Activated CD8-positive, alpha-beta T cell treated with anti-CD3 and anti-CD28 coated beads, Interleukin-2, amount 10 ng/mL, durations not matched to agents 7 days and 5 days (primary cell): Measurements from ENCODE around the gene CNBD2. TPM values are rescaled to one million over a fixed set of nuclear protein-coding genes. Genes with fewer than 3 reads are reported as not detected.
"Not testable (repeated sequence)": the region's sequence is repeated elsewhere in the genome, so short reads cannot be mapped to it uniquely, and the experiment has no call there.

Experiments
- ATAC-seq: fragments of 150-1000 bp; cut with Tn5 transposase; one replicate; pipeline ENCODE4 v1.10.0; 2021; ENCODE audit warnings: moderate library complexity
- CTCF ChIA-PET: fragments of 350-600 bp; sonication (Branson Sonifier 250); formaldehyde crosslinking; loops from one replicate; lab custom pipeline; 2021; ENCODE audit warnings: antibody characterized with exemption; lab: Charles Lee
- POLR2A ChIA-PET: fragments of 350-600 bp; sonication (Branson Sonifier 250); formaldehyde crosslinking; loops from one replicate; lab custom pipeline; 2021; ENCODE audit warnings: antibody characterized with exemption; lab: Charles Lee
- DNase-seq: peaks from one replicate; pipeline ENCODE4 v3.0.0-alpha.2; 2020
- H3K27ac Mint-ChIP-seq: one replicate; pipeline ENCODE4 v1.8.0; 2021; ENCODE audit warnings: mild to moderate bottlenecking, mixed read lengths
- H3K27me3 Mint-ChIP-seq: one replicate; pipeline ENCODE4 v1.8.0; 2021; ENCODE audit warnings: low read depth, mixed read lengths
- H3K36me3 Mint-ChIP-seq: one replicate; pipeline ENCODE4 v1.8.0; 2021; ENCODE audit warnings: low read depth, mixed read lengths
- H3K4me1 Mint-ChIP-seq: one replicate; pipeline ENCODE4 v1.8.0; 2021; ENCODE audit warnings: low read depth, mixed read lengths
- H3K4me3 Mint-ChIP-seq: one replicate; pipeline ENCODE4 v1.8.0; 2021; ENCODE audit warnings: mild to moderate bottlenecking, mixed read lengths
- H3K9me3 Mint-ChIP-seq: one replicate; pipeline ENCODE4 v1.8.0; 2022; ENCODE audit warnings: mixed read lengths; ENCODE audit not compliant: insufficient read depth
- total RNA-seq, 2 experiments: library from RNA; stranded (reverse); gene quantifications; one replicate each; pipeline ENCODE4 v1.2.3, GENCODE V29; 2021

CNBD2 gene
- total RNA-seq, 2 experiments from 2014 or later = 4.9 to 6.1 TPM

DNA sequence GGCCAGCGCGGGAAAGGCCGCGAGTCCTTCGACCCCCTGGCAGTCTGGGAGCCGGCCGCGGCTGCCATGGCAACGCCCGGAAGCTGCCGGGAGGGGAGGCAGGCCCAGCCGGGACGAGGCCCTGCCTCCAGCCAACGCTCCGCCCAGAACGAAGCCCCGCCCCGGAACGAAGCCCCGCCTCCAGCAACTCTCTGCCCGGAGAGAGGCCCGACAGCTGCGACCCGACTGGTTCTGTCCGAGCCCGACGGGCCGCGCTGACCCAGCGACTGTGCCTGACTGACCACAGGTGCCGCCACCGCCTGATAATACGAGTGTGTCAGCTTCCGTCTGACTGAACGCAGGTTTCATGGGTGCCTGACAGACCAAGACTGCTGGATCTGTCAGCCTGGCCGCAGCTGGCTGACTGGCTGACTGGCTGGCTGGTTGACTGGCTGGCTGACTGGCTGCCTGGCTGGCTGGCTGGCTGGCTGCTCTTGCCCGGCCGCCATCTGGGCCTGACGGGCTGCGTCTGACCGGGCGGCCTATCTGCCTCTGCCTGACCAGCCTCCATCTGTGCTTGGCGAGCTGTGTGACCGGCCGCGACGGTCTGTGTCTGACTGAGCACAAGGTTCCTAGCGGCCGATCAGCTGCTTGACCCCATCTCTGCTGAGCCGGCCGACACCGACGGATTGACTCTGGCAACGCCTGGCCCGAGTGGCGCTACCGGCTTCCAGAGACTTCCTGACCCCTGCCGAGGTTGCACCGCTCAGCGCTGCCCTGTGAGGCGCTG, 96.5 kb downstream of the CNBD2 start:
- Mint-ChIP-seq H3K36me3 (no peaks in the 10 kb centered on the region), H3K4me1 (peaks cover 11% of the 10 kb centered on the region), H3K9me3 (no peaks in the 10 kb centered on the region), H3K27ac (peak overlapping the region; percentile 55), H3K4me3 (peak overlapping the region; percentile 80), H3K27me3 (peaks cover 12% of the 10 kb centered on the region)
- peak; percentile 93 for DNase-seq
- peak; percentile 96 for ATAC-seq
- ChIA-PET POLR2A (interaction anchor here (0.6 to 1.5 kb wide), 2 partner anchors 13 to 111 kb away, joined by 3 to 9 read pairs; partner anchors contain the start of gene SCAND1), CTCF (interaction anchor here (0.9 to 1.8 kb wide), 5 partner anchors 31 to 91 kb away, joined by 3 to 8 read pairs (median 3); no protein-coding TSS in a partner anchor)

DNA sequence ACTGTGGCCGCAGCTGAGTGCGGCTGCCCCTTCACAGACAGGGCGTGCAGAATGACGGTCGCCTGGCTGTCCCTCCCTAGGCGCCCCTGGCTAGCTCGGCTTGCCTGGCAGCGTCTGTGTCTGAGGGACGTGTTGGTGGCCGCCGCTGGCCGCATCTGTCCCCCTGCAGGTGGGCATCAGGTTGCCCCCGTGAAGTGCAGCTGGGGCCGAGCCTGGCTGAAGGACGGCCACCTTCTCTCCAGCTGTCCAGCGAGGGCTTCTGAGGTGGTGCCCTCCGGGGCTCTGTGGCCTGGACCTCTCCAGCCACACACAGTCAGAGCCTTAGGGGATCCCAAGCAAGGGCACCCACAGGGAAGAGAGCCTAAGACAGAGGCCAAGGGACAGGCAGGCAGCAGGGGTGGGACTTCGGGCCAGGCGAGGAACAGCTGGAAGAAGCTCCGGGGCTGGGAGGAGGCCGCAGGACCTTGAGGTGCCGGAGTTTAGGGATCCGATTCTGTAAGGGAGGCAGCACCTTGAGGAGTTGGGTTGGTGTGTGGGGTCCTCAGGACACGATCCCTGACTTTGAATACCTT, 97.1 kb downstream of the CNBD2 start:
- H3K36me3 Mint-ChIP-seq = no peaks in the 10 kb centered on the region
- no peaks in the 10 kb centered on the region for H3K9me3 Mint-ChIP-seq
- H3K4me3 Mint-ChIP-seq = peak overlapping the region; percentile 80
- H3K4me1 Mint-ChIP-seq = peaks cover 11% of the 10 kb centered on the region
- DNase-seq (no peak), ATAC-seq (no peak)
- POLR2A ChIA-PET = interaction anchor here (0.6 to 1.5 kb wide), 2 partner anchors 14 to 111 kb away, joined by 3 to 9 read pairs; partner anchors contain the start of gene SCAND1
- H3K27me3 Mint-ChIP-seq = peaks cover 12% of the 10 kb centered on the region
- CTCF ChIA-PET = interaction anchor here (0.6 to 1.8 kb wide), 3 partner anchors 73 to 111 kb away, joined by 3 to 8 read pairs (median 7); partner anchors contain the start of gene SCAND1
- H3K27ac Mint-ChIP-seq = no peak overlapping the region

DNA sequence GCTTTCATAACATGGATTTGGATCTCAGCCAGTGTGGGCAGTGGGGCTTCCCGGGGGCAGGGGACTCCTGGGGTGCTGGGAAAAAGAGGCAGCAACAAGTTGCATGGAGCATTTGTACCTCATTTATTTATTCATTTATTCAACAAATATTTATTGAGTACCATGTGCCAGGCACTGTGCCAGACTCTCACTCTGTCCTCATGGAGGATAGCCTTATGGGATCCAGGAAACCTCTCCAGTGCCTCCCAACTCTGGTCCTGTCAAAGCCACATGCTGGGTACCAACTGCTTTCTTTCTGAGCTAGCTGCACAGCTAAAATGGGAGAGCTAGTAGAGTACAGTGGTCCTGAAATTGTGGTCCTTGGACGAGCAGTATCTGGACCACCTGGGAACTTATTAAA, 98.4 kb downstream of the CNBD2 start:
- DNase-seq (no peak), ATAC-seq (no peak)
- no peaks in the 10 kb centered on the region for H3K36me3 Mint-ChIP-seq
- ChIA-PET POLR2A (no interaction called here), CTCF (interaction anchor here (0.6 kb wide), 1 partner anchor 20 kb away, joined by 3 read pairs; no protein-coding TSS in a partner anchor)
- peaks cover 17% of the 10 kb centered on the region for H3K27me3 Mint-ChIP-seq
- no peak overlapping the region for H3K27ac Mint-ChIP-seq
- H3K4me3 Mint-ChIP-seq = no peak overlapping the region
- H3K9me3 Mint-ChIP-seq = no peaks in the 10 kb centered on the region
- peaks cover 11% of the 10 kb centered on the region for H3K4me1 Mint-ChIP-seq

DNA sequence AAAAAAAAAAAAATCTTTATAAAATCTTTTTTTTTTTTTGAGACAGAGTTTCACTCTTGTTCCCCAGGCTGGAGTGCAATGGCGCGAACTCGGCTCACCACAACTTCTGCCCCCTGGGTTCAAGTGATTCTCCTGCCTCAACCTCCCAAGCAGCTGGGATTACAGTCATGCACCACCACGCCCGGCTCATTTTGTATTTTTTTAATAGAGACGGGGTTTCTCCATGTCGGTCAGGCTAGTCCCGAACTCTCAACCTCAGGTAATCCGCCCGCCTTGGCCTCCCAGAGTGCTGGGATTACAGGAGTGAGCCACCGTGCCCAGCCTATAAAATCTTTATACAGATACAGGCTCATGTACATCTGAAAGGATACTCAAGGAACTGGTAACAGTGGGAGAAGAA, 100.1 kb downstream of the CNBD2 start:
- ATAC-seq, DNase-seq, H3K36me3 Mint-ChIP-seq, H3K9me3 Mint-ChIP-seq, CTCF ChIA-PET, H3K27ac Mint-ChIP-seq, H3K4me3 Mint-ChIP-seq: not testable (repeated sequence)
- H3K4me1 Mint-ChIP-seq = peaks cover 11% of the 10 kb centered on the region
- peaks cover 18% of the 10 kb centered on the region for H3K27me3 Mint-ChIP-seq
- POLR2A ChIA-PET = interaction anchor here (0.6 kb wide), 1 partner anchor 10 kb away, joined by 3 read pairs; no protein-coding TSS in a partner anchor

DNA sequence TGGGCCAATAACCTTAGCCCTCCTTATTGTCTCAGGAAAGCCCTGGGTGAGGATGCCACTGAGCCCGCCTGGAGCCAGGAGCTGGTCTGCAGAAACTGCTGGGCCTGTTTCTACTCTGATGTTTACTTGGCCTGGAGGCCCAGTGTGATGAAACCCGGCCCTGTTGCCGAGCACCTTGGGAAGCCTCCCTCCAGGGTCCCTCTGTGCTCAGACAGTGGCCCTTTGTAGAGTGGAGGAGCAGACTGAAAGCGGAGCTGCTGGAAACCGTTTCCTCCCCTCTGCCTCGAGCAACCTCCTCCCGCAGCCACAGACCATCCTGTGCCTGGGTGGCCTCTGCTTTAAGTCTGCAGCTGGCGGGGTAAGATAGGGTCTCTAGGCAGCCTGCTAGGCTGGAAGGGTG, 102.1 kb downstream of the CNBD2 start:
- ChIA-PET POLR2A (interaction anchor here (1.2 to 1.3 kb wide), 2 partner anchors 21 to 25 kb away, joined by 3 read pairs; no protein-coding TSS in a partner anchor), CTCF (interaction anchor here (1.3 to 2.6 kb wide), 3 partner anchors 15 to 117 kb away, joined by 3 to 8 read pairs (median 3); no protein-coding TSS in a partner anchor)
- Mint-ChIP-seq H3K27me3 (peaks cover 23% of the 10 kb centered on the region), H3K27ac (no peak overlapping the region), H3K9me3 (no peaks in the 10 kb centered on the region), H3K4me1 (no peaks in the 10 kb centered on the region), H3K4me3 (no peak overlapping the region), H3K36me3 (no peaks in the 10 kb centered on the region)
- no peak for DNase-seq
- ATAC-seq = peak; percentile 55

DNA sequence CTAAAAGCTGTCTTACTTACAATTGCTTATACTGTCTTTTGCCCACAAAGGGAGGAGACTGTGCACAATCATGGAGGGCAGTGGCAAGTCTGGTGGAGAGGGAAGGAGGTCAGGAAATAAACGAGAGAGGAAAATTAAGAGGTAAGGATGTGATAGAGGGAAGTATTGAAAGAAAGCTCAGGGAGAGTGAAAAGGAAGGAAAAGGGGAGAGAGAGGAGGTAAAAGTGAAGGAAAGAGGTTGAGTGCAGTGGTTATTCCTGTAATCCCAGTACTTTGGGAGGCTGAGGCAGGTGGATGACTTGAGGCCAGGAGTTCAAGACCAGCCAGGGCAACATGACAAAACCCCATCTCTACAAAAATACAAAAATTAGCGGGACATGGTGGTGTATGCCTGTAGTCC, 103.5 kb downstream of the CNBD2 start:
- POLR2A ChIA-PET = no interaction called here
- Mint-ChIP-seq H3K4me3 (no peak overlapping the region), H3K9me3 (no peaks in the 10 kb centered on the region)

DNA sequence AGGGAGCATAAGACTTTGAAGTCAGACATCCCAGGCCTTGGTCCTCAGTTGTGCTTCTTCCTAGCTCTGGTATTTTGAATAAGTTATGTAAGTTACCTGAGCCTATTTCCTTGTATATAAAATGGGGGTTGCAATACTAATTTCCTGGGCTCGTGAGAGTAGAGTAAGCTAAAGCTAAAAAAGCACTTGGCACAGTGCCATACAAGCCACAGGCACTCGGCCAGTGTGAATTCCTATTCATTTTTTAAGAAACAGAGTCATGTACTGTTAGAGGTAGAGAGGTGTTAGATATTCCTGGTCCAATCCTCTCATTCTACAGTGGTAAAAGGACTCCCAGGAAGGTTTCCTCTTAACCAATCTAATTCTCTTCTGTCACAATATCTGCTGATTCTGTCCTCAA, 106.6 kb downstream of the CNBD2 start:
- no peak overlapping the region for H3K27ac Mint-ChIP-seq
- H3K27me3 Mint-ChIP-seq = peaks cover 31% of the 10 kb centered on the region
- no peak overlapping the region for H3K4me3 Mint-ChIP-seq
- DNase-seq (no peak), ATAC-seq (no peak)
- H3K9me3 Mint-ChIP-seq = no peaks in the 10 kb centered on the region
- H3K36me3 Mint-ChIP-seq = no peaks in the 10 kb centered on the region
- H3K4me1 Mint-ChIP-seq = peaks cover 4% of the 10 kb centered on the region
- ChIA-PET CTCF (interaction anchor here (0.9 to 2.1 kb wide), 3 partner anchors 80 to 128 kb away, joined by 3 to 7 read pairs (median 3); no protein-coding TSS in a partner anchor), POLR2A (no interaction called here)

More for the DNA sequence above, 103.5 kb downstream of the CNBD2 start:
- ATAC-seq (no peak), DNase-seq (no peak)
- Mint-ChIP-seq H3K27me3 (peaks cover 24% of the 10 kb centered on the region), H3K4me1 (no peaks in the 10 kb centered on the region), H3K27ac (no peak overlapping the region), H3K36me3 (no peaks in the 10 kb centered on the region)
- CTCF ChIA-PET = interaction anchor here (1.7 to 2.6 kb wide), 2 partner anchors 79 to 118 kb away, joined by 3 to 8 read pairs; no protein-coding TSS in a partner anchor

DNA sequence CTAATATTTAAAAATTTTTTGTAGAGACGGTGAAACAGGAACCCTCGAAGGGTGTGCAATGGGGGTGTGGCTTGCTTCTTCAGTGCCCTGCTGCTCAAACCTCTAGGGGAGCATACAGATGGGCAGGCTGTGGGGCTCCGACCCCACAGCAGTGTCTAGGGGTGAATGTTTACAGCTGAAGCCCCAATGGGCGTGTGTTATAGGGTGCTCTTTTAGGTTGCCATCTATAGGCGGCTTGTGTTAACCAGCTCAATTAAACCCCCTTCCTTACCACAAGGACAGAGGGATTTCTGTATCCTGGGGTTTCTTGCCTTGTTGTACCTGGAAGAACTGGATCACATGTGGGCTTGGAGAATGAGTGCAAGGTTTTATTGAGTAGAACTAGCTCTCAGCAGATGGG, 109.4 kb downstream of the CNBD2 start:
- H3K27ac Mint-ChIP-seq, H3K4me3 Mint-ChIP-seq, H3K36me3 Mint-ChIP-seq, H3K9me3 Mint-ChIP-seq, POLR2A ChIA-PET, H3K4me1 Mint-ChIP-seq, DNase-seq, ATAC-seq: not testable (repeated sequence)
- H3K27me3 Mint-ChIP-seq = peaks cover 19% of the 10 kb centered on the region
- CTCF ChIA-PET = interaction anchor here (1.6 kb wide), 1 partner anchor 83 kb away, joined by 4 read pairs; no protein-coding TSS in a partner anchor

DNA sequence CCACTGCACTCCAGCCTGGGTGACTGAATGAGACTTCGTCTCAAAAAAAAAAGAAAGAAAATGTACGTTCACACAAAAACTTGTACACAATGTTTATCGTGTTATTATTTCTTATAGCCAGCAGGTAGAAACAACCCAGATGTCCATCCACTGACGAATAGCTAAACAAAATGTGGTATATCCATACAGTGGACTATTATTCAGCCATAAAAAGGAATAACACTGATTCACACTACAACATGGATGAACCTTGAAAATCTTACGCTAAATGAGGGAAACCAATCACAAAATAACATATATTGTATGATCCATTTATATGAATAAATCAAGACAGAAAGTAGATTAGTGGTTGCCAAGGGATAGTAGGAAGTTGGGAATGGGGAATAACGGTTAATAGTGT, 111.1 kb downstream of the CNBD2 start:
- DNase-seq (no peak), ATAC-seq (no peak)
- ChIA-PET CTCF (interaction anchor here (1.0 to 2.4 kb wide), 2 partner anchors 27 to 87 kb away, joined by 3 to 8 read pairs; no protein-coding TSS in a partner anchor), POLR2A (interaction anchor here (0.6 kb wide), 1 partner anchor 54 kb away, joined by 3 read pairs; no protein-coding TSS in a partner anchor)
- Mint-ChIP-seq H3K36me3 (no peaks in the 10 kb centered on the region), H3K4me1 (peaks cover 6% of the 10 kb centered on the region), H3K27ac (no peak overlapping the region), H3K4me3 (no peak overlapping the region), H3K9me3 (no peaks in the 10 kb centered on the region), H3K27me3 (peaks cover 15% of the 10 kb centered on the region)

DNA sequence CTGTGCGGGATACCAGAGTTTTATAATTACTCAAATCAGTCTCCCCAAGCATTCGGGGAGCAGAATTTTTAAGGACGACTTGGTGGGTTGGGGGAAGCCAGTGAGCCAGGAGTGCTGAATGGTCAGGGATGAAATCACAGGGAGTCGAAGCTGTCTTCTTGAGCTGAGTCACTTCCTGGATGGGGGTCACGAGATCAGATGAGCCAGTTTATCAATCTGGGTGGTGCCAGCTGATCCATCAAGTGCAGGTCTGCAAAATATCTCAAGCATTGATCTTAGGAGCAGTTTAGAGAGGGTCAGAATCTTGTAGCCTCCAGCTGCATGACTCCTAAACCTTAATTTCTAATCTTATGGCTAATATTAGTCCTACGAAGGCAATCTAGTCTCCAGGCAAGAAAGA, 111.6 kb downstream of the CNBD2 start:
- not testable (repeated sequence) for H3K36me3 Mint-ChIP-seq, ATAC-seq, H3K27ac Mint-ChIP-seq, DNase-seq, H3K4me3 Mint-ChIP-seq, H3K9me3 Mint-ChIP-seq, H3K4me1 Mint-ChIP-seq
- CTCF ChIA-PET = interaction anchor here (1.0 to 2.4 kb wide), 2 partner anchors 27 to 88 kb away, joined by 3 to 8 read pairs; no protein-coding TSS in a partner anchor
- POLR2A ChIA-PET = interaction anchor here (0.6 kb wide), 1 partner anchor 53 kb away, joined by 3 read pairs; no protein-coding TSS in a partner anchor
- H3K27me3 Mint-ChIP-seq = peaks cover 17% of the 10 kb centered on the region
